Lung (tissue), 16 donors: ENCODE measurements around the gene PLA2G2C. TPM values are rescaled to one million over a fixed set of nuclear protein-coding genes. Genes with fewer than 3 reads are reported as not detected.

Experiments
- ATAC-seq: fragments of 200-7000 bp; cut with Tn5 transposase; one replicate; pipeline ENCODE4 v1.9.1; 2020; ENCODE audit warnings: moderate number of reproducible peaks; ENCODE audit not compliant: insufficient read depth, low FRiP score
- DNase-seq, 3 donors: peaks; one replicate each; pipeline ENCODE4 v3.0.0-alpha.2; 2013 to 2017
- H3K27ac ChIP-seq, 2 donors: one replicate each; pipeline ENCODE4 v1.5.1; 2013; ENCODE audit warnings: mild to moderate bottlenecking in 2 of 2, moderate library complexity in 2 of 2, control low read depth in 1 of 2, inconsistent platforms in 1 of 2, low read depth in 1 of 2, low read length in 1 of 2
- H3K27me3 ChIP-seq, 3 donors: one replicate each; pipeline ENCODE4 v1.5.1; 2013; ENCODE audit warnings: low read length in 2 of 3; ENCODE audit not compliant: control insufficient read depth in 3 of 3, insufficient read depth in 3 of 3
- H3K36me3 ChIP-seq, 4 donors: one replicate each; pipeline ENCODE4 v1.5.1; 2013; ENCODE audit warnings: low read length in 4 of 4, mild to moderate bottlenecking in 1 of 4, moderate library complexity in 1 of 4; ENCODE audit not compliant: control insufficient read depth in 4 of 4, insufficient read depth in 4 of 4
- H3K4me1 ChIP-seq, 5 donors: one replicate each; pipeline ENCODE4 v1.5.1; 2013; ENCODE audit warnings: low read length in 5 of 5, mild to moderate bottlenecking in 2 of 5, moderate library complexity in 1 of 5; ENCODE audit not compliant: control insufficient read depth in 5 of 5, insufficient read depth in 5 of 5
- H3K4me3 ChIP-seq: one replicate; pipeline ENCODE4 v1.5.1; 2013; ENCODE audit warnings: mild to moderate bottlenecking, control low read depth, moderate library complexity
- H3K9ac ChIP-seq, 2 donors: one replicate each; pipeline ENCODE4 v1.5.1; 2013; ENCODE audit warnings: low read length in 2 of 2, control low read depth in 1 of 2; ENCODE audit not compliant: insufficient read depth in 1 of 2
- H3K9me3 ChIP-seq, 4 donors: one replicate each; pipeline ENCODE4 v1.5.1; 2013; ENCODE audit warnings: low read length in 3 of 4, mild to moderate bottlenecking in 1 of 4, moderate library complexity in 1 of 4; ENCODE audit not compliant: control insufficient read depth in 4 of 4, insufficient read depth in 3 of 4
- WGBS, 2 donors: extraction: QIAGEN DNeasy Blood & Tissue Kit; methylation state at CpG; one replicate each; pipeline ENCODE4 v1.1.7; 2013; 5-methylcytosine and 5-hydroxymethylcytosine counted together
- long read RNA-seq, 5 donors: transcript quantifications; one replicate each; lab custom pipeline, GENCODE V29; 2026
- polyA plus RNA-seq, 2 donors: library from polyadenylated mRNA; stranded (reverse); fragments of 200-250 nt; gene quantifications; one replicate each; pipeline ENCODE4 v1.2.1, GENCODE V29; 2013
- total RNA-seq, 2 donors: library from RNA; depleted of rRNA in 1 of 2; stranded (reverse); fragments of >200 nt in 1 of 2; gene quantifications; one replicate each; pipeline ENCODE4 v1.2.1, GENCODE V29; 2014 to 2021
- TF ChIP-seq, protein P1 (sequence below): IDR thresholded peaks from 2 replicates; pipeline ENCODE4 v1.5.1; 2012; ENCODE audit warnings: mild to moderate bottlenecking; ENCODE audit errors: control extremely low read depth, extremely low read depth
- donor health status: control.
- donor health status: control.
- donor health status: Bipolar disorder and iron deficiency.
- donor health status: healthy.
- donor health status: DM: yes; HTN: yes; CAD: no.

PLA2G2C gene, protein sequence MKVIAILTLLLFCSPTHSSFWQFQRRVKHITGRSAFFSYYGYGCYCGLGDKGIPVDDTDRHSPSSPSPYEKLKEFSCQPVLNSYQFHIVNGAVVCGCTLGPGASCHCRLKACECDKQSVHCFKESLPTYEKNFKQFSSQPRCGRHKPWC
- total RNA-seq: under 1 TPM in 1 of 2 donors, not detected in 1; 0.09 TPM
- polyA plus RNA-seq: not detected
- long read RNA-seq, donor 1: 0 reads
- long read RNA-seq, donor 2: 0 reads
- long read RNA-seq, donor 3: 0 reads
- long read RNA-seq, donor 4: 0 reads
- long read RNA-seq, donor 5: 0 reads

DNA sequence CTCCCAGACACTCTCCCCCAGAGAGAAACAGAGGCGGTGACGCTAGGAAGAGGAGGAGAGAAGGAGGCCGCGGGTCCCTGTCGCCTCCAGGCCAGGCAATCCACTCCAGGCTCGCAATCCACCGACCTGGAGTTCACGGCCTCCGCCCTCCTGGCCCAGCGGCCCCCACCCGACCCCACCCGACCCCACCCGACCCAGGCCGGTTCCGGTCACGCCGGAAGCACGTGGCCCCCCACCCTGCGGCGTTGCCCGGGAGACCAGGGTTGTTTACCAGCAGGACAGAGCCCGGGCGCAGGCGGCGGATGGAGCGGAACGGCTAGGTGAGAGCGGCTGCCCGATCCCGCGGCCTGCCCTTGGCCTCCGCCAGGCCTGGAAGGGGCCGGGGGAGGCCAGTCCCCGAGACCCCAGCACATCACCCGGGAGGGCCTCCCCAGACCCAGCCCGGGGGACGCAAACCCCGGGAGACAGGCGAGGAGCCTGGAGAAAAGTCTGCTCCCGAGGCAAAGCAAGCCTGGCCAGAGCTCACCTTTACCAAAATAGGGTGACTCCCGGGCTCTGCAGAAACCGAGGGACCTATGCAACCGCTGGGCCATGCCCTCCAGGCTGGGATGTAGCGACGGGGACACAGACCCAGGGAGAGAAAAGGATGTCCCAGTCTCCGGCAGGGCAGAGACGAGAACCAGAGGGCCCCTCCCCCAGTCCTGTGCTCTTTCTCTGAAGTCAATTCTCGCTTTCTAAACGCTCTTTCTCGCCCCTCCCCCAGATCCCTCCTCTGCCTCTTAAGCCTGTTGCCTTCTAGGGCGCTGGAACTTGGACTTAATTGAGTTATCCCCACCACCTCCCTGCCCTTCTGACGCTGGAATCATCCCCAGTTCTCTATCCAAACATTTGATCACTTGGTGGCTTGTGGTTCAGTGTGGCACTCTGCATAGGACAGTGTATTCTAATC, at the start of gene PLA2G2C, which contains the start of gene UBXN10:
TSS of gene PLA2G2C (minus strand) at position 685 of the 949 bp plus-strand sequence. CDS start 9,155 bp downstream, outside the sequence.
TSS of gene UBXN10 (plus strand) at position 263 of the 949 bp plus-strand sequence. CDS start 4,466 bp downstream, outside the sequence.
- peak within 1 kb of the TSS in 1 of 2 donors; percentile 4 for H3K27ac ChIP-seq
- peak; percentile 76 to 79 (median 79) for DNase-seq
- peaks cover 0 to 7% (median 0%) of the 10 kb centered on the region in 3 donors for H3K27me3 ChIP-seq
- TF ChIP-seq, protein P1, sequence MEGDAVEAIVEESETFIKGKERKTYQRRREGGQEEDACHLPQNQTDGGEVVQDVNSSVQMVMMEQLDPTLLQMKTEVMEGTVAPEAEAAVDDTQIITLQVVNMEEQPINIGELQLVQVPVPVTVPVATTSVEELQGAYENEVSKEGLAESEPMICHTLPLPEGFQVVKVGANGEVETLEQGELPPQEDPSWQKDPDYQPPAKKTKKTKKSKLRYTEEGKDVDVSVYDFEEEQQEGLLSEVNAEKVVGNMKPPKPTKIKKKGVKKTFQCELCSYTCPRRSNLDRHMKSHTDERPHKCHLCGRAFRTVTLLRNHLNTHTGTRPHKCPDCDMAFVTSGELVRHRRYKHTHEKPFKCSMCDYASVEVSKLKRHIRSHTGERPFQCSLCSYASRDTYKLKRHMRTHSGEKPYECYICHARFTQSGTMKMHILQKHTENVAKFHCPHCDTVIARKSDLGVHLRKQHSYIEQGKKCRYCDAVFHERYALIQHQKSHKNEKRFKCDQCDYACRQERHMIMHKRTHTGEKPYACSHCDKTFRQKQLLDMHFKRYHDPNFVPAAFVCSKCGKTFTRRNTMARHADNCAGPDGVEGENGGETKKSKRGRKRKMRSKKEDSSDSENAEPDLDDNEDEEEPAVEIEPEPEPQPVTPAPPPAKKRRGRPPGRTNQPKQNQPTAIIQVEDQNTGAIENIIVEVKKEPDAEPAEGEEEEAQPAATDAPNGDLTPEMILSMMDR: no peak
- peaks cover 0 to 15% (median 5%) of the 10 kb centered on the region in 5 donors for H3K4me1 ChIP-seq
- H3K9me3 ChIP-seq: no peaks in the 10 kb centered on the region
- no peaks in the 10 kb centered on the region for H3K36me3 ChIP-seq
- peak; percentile 49 for ATAC-seq
- peak within 1 kb of the TSS; percentile 54 to 77 for H3K9ac ChIP-seq
- no peak within 1 kb of the TSS for H3K4me3 ChIP-seq
- 2 to 4% methylated on average over 49 to 52 of the region's 52 CpGs for WGBS, 2 donors

GRCh38 chr1:20234788-20235535, 48.6 kb upstream of the PLA2G2C start:
- H3K27me3 ChIP-seq: peaks cover 0 to 4% (median 0%) of the 10 kb centered on the region in 3 donors
- no peak for DNase-seq
- no peak overlapping the region for H3K9ac ChIP-seq

DNA sequence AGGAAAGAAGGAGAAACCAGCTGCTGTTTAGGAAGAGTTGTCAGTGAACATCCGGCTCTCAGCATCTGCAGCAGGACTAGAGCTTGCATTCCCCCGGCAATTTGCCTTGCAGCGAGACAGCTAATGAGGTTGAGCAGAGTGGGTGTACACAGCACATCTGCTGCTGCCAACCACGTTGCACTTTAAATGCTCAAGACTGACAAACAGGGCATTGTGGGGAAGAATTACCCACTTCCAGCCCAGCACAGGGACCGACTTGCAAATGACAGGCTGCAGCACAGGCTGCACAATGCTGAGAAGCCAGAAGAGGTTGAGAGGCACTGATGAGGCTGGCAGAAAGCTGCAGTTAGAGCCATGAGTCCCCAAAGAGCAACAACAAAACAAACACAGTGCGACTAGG, 47.5 kb upstream of the PLA2G2C start:
- H3K4me1 ChIP-seq: peaks cover 0 to 29% (median 2%) of the 10 kb centered on the region in 5 donors
- H3K9me3 ChIP-seq: no peaks in the 10 kb centered on the region
- TF ChIP-seq, protein P1: no peak
- peaks cover 0 to 4% (median 0%) of the 10 kb centered on the region in 3 donors for H3K27me3 ChIP-seq
- ATAC-seq (no peak), DNase-seq (peak; percentile 71 to 84 (median 80))
- no peak overlapping the region for H3K4me3 ChIP-seq
- 35 to 48% methylated on average over 6 of the region's 6 CpGs for WGBS, 2 donors
- no peak overlapping the region for H3K27ac ChIP-seq
- H3K36me3 ChIP-seq: no peaks in the 10 kb centered on the region
- H3K9ac ChIP-seq: no peak overlapping the region

More at GRCh38 chr1:20234788-20235535, 48.6 kb upstream of the PLA2G2C start:
- Histone ChIP-seq H3K4me3 (no peak overlapping the region), H3K9me3 (no peaks in the 10 kb centered on the region), H3K4me1 (peaks cover 0 to 29% (median 2%) of the 10 kb centered on the region in 5 donors), H3K36me3 (no peaks in the 10 kb centered on the region), H3K27ac (no peak overlapping the region)
- 66 to 85% methylated on average over 6 of the region's 6 CpGs for WGBS, 2 donors
- TF ChIP-seq, protein P1: no peak
- no peak for ATAC-seq
